Gastroesophageal sphincter (tissue), 3 donors: ENCODE data around the gene HLA-DRB1.

Experiments
- CTCF ChIP-seq, 4 experiments: fragments of 200-600 bp in 2 of 4; fragments of 450-650 bp in 2 of 4; sonication (generic) in 1 of 4; IDR thresholded peaks; one replicate each; pipeline ENCODE4 v1.5.1; 2017 to 2019; ENCODE audit warnings: antibody characterized with exemption in 4 of 4, mild to moderate bottlenecking in 2 of 4, moderate library complexity in 2 of 4
- EP300 ChIP-seq: sonication (generic); formaldehyde crosslinking; IDR thresholded peaks from one replicate; pipeline ENCODE4 v1.6.1; 2017; ENCODE audit warnings: antibody characterized with exemption, mild to moderate bottlenecking
- POLR2A ChIP-seq, 2 donors: fragments of 450-650 bp; IDR thresholded peaks; one replicate each; pipeline ENCODE4 v1.6.1; 2017; ENCODE audit warnings: antibody characterized with exemption in 2 of 2, mild to moderate bottlenecking in 2 of 2, moderate library complexity in 1 of 2
- POLR2AphosphoS5 ChIP-seq: sonication (generic); formaldehyde crosslinking; IDR thresholded peaks from one replicate; pipeline ENCODE4 v1.6.1; 2017; ENCODE audit warnings: antibody characterized with exemption

DNA sequence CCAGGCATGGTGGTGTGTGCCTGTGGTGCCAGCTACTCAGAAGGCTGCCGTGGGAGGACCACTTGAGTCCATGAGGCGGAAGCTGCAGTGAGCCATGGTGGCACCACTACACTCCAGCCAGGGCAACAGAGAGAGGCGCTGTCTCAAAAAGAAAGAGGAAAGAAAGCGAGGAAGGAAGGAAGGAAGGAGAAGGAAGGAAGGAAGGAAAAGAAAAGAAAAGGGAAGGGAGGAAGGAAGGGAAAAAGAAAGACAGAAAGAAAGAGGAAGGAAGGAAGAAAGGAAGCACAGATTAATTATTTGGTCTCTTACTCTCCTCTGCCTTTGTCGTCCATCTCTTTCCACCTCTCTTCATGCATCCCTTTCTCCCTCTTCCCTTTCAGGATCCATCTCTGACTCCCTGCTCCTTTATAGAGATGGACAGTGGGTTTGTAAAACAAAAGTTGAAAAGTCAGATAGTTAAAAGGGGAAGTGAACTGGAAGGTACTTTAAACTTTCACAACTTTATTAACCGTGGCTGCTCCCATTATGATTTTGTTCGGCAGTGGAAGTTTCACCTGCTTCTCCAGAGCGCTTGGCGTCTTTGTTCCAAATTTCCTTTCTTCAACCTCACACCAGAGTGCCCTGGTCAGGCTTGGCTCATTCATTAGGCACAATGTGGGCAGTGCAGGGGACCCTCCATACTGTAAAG, 49.0 kb upstream of the HLA-DRB1 start:
- TF ChIP-seq CTCF (IDR thresholded peaks at IDR 0.05): no peak
- TF ChIP-seq POLR2A (IDR thresholded peaks at IDR 0.05): no peak
- TF ChIP-seq EP300: no peak
- TF ChIP-seq POLR2AphosphoS5: no peak
